ENCODE data around the gene FOXN4. TPM values are rescaled to one million over a fixed set of nuclear protein-coding genes. Genes with fewer than 3 reads are reported as not detected.

FOXN4 gene
- total RNA-seq, 1 experiment from 2014 or later = 0.52 TPM

- POLR2A ChIA-PET = no interaction called here
- ATAC-seq = no peak
- no TSS peak for BruUV-seq (replicated peaks)
Measured at GRCh38 chr12:109258607-109259544, 50.2 kb downstream of the FOXN4 start.

More at GRCh38 chr12:109258607-109259544, 50.2 kb downstream of the FOXN4 start:
- H3K4me1 ChIP-seq (ENCODE audit: control insufficient read depth in 1 of 2, insufficient read depth in 2 of 2, low read length in 2 of 2) = peaks cover 0 to 2% of the 10 kb centered on the region in 2 experiments; a peak in 1 of 4 replicates
- no peak overlapping the region for H3K4me2 ChIP-seq (ENCODE audit: low read length)
- H3K36me3 ChIP-seq (ENCODE audit: control insufficient read depth in 1 of 2, insufficient read depth in 2 of 2, low read length in 2 of 2) = no peaks in the 10 kb centered on the region
- no peak overlapping the region for H3K9ac ChIP-seq (ENCODE audit: low read length)
- H3K27ac ChIP-seq (ENCODE audit: low read depth, low read length) = no peak overlapping the region
- H3K9me2 ChIP-seq (ENCODE audit: insufficient read depth) = no peaks in the 10 kb centered on the region
- DNase-seq (ENCODE audit: low read depth, low spot score) = no peak
- peaks cover under 1 to 5% of the 10 kb centered on the region in 2 experiments; a peak in 2 of 4 replicates for H3K9me3 ChIP-seq (ENCODE audit: control insufficient read depth in 1 of 2, insufficient read depth in 1 of 2, low read depth in 1 of 2, low read length in 2 of 2)
- no peaks in the 10 kb centered on the region for H3K27me3 ChIP-seq (ENCODE audit: insufficient read depth, low read length)
- CTCF ChIA-PET = interaction anchor here (2.5 kb wide), 1 partner anchor 127 kb away, joined by 8 read pairs; no protein-coding TSS in a partner anchor
- H2AFZ ChIP-seq (ENCODE audit: low read depth, low read length, poor library complexity, severe bottlenecking) = no peak overlapping the region
- intact Hi-C loops (cut with micrococcal nuclease) = no loop called here
- no peaks in the 10 kb centered on the region for H3K79me2 ChIP-seq (ENCODE audit: insufficient read depth, low read length)
- no peak overlapping the region for H3K4me3 ChIP-seq (replicated peaks in 1 of 2; ENCODE audit: low read depth in 1 of 2, low read length in 2 of 2)
- TF ChIP-seq YY1 (IDR thresholded peaks at IDR 0.05; ENCODE audit: extremely low read depth, insufficient replicate concordance, low read depth, low read length) (no peak), REST (IDR thresholded peaks at IDR 0.05; ENCODE audit: low read depth) (peak; percentile 39)
- H4K20me1 ChIP-seq (ENCODE audit: insufficient read depth) = no peaks in the 10 kb centered on the region
- RAD21 ChIA-PET (ENCODE audit: low non-redundant PET in 1 of 2, low total read pairs in 2 of 2, uncharacterized antibody in 2 of 2, unreplicated experiment in 2 of 2) = no interaction called here

All from HCT116 (cell line).